HFF-Myc (cell line): ENCODE data around the gene LCE2A.

Experiments used
- DNase-seq: peaks from one replicate; pipeline ENCODE4 v3.0.0-alpha.2; 2011; ENCODE audit warnings: low read depth; ENCODE audit errors: extremely low read depth
- H3K4me3 ChIP-seq: replicated peaks from 2 replicates; pipeline ENCODE4 v1.5.1; 2011; ENCODE audit warnings: low read depth, mild to moderate bottlenecking, control low read depth, low read length
- CTCF ChIP-seq: IDR thresholded peaks from 2 replicates; pipeline ENCODE4 v1.5.1; 2012; ENCODE audit warnings: mild to moderate bottlenecking, low read depth, low read length, control low read depth; ENCODE audit errors: missing control alignments

The LCE2A gene

GRCh38 chr1:152707860-152708259 lies 9.7 kb downstream of the LCE2A start, which contains the start of gene LCE4A:
TSS of gene LCE4A (plus strand) at chr1:152708160. CDS start at chr1:152709076, 916 bp downstream.
- no peak for DNase-seq
- H3K4me3 ChIP-seq: no peak within 1 kb of the TSS
- no peak for TF ChIP-seq CTCF

- H3K4me3 ChIP-seq: no peak overlapping the region
- no peak for DNase-seq
- TF ChIP-seq CTCF: no peak
Observed at GRCh38 chr1:152718238-152718637, 20.1 kb downstream of the LCE2A start.

GRCh38 chr1:152725261-152725660 lies 27.1 kb downstream of the LCE2A start:
- TF ChIP-seq CTCF: no peak
- no peak overlapping the region for H3K4me3 ChIP-seq
- DNase-seq: no peak

GRCh38 chr1:152728986-152729385 lies 30.8 kb downstream of the LCE2A start:
- DNase-seq: no peak
- no peak overlapping the region for H3K4me3 ChIP-seq
- no peak for TF ChIP-seq CTCF

- no peak overlapping the region for H3K4me3 ChIP-seq
- no peak for DNase-seq
- no peak for TF ChIP-seq CTCF
Observed at GRCh38 chr1:152735648-152736047, 37.5 kb downstream of the LCE2A start.

- DNase-seq: no peak
- TF ChIP-seq CTCF: no peak
- H3K4me3 ChIP-seq: no peak overlapping the region
Observed at GRCh38 chr1:152737997-152738396, 39.9 kb downstream of the LCE2A start.

- no peak for TF ChIP-seq CTCF
- no peak overlapping the region for H3K4me3 ChIP-seq
- DNase-seq: no peak
Observed at GRCh38 chr1:152739841-152740240, 41.7 kb downstream of the LCE2A start.
